ENCODE data around the gene DSC1. TPM values are rescaled to one million over a fixed set of nuclear protein-coding genes. Genes with fewer than 3 reads are reported as not detected.

DSC1 gene
- total RNA-seq, 2 donors from 2014 or later, result not detected

- no peak for TF ChIP-seq CTCF (conservative IDR thresholded peaks at IDR 0.05)
- peak within 1 kb of the TSS; percentile 62 for H3K27ac ChIP-seq (ENCODE audit: low read depth, low read length)
Observed at GRCh38 chr18:31102025-31102684, 60.5 kb downstream of the DSC1 start, which contains the start of gene DSC2. DSC2 (minus strand) TSS chr18:31102421; CDS start chr18:31101971, 450 bp downstream.

GRCh38 chr18:31101183-31102024 lies 61.3 kb downstream of the DSC1 start:
- TF ChIP-seq CTCF (conservative IDR thresholded peaks at IDR 0.05), result peak; percentile 58
- Histone ChIP-seq H3K36me3 (ENCODE audit: control insufficient read depth, insufficient read depth, low read length) (no peaks in the 10 kb centered on the region), H3K4me3 (ENCODE audit: low read length) (peak overlapping the region; percentile 92), H3K9me3 (ENCODE audit: control insufficient read depth, low read length) (no peaks in the 10 kb centered on the region), H3K4me1 (ENCODE audit: control insufficient read depth, insufficient read depth, low read length) (no peaks in the 10 kb centered on the region), H3K9ac (ENCODE audit: extremely low read depth, low read length, poor library complexity, severe bottlenecking) (peak overlapping the region; percentile 84), H3K27me3 (ENCODE audit: control insufficient read depth, insufficient read depth, low read length, poor library complexity, severe bottlenecking) (no peaks in the 10 kb centered on the region), H3K27ac (ENCODE audit: low read depth, low read length) (peak overlapping the region; percentile 62)
- Mint-ChIP-seq H3K4me3 (peak overlapping the region; percentile 94), H3K4me1 (peaks cover 34% of the 10 kb centered on the region), H3K9me3 (no peaks in the 10 kb centered on the region), H3K27me3 (ENCODE audit: insufficient read depth) (no peaks in the 10 kb centered on the region), H3K36me3 (ENCODE audit: low read depth) (peaks cover 3% of the 10 kb centered on the region), H3K27ac (peak overlapping the region; percentile 98)
- peak; percentile 92 for DNase-seq
- WGBS, 2 experiments (ENCODE audit: insufficient coverage in 1 of 2, insufficient read length in 1 of 2), result 0 to 1% methylated on average over 15 to 72 of the region's 72 CpGs

More at GRCh38 chr18:31102025-31102684, 60.5 kb downstream of the DSC1 start, which contains the start of gene DSC2:
- Mint-ChIP-seq H3K4me3 (peak within 1 kb of the TSS; percentile 94), H3K36me3 (ENCODE audit: low read depth) (no peaks in the 10 kb centered on the region), H3K27me3 (ENCODE audit: insufficient read depth) (no peaks in the 10 kb centered on the region), H3K27ac (peak within 1 kb of the TSS; percentile 98), H3K4me1 (peaks cover 30% of the 10 kb centered on the region), H3K9me3 (no peaks in the 10 kb centered on the region)
- Histone ChIP-seq H3K36me3 (ENCODE audit: control insufficient read depth, insufficient read depth, low read length) (no peaks in the 10 kb centered on the region), H3K9me3 (ENCODE audit: control insufficient read depth, low read length) (no peaks in the 10 kb centered on the region), H3K4me3 (ENCODE audit: low read length) (peak within 1 kb of the TSS; percentile 92), H3K4me1 (ENCODE audit: control insufficient read depth, insufficient read depth, low read length) (no peaks in the 10 kb centered on the region), H3K9ac (ENCODE audit: extremely low read depth, low read length, poor library complexity, severe bottlenecking) (peak within 1 kb of the TSS; percentile 84), H3K27me3 (ENCODE audit: control insufficient read depth, insufficient read depth, low read length, poor library complexity, severe bottlenecking) (no peaks in the 10 kb centered on the region)
- peak; percentile 90 for DNase-seq
- 0 to 1% methylated on average over 13 to 44 of the region's 44 CpGs for WGBS, 2 experiments (ENCODE audit: insufficient coverage in 1 of 2, insufficient read length in 1 of 2)

- H3K27me3 Mint-ChIP-seq (ENCODE audit: insufficient read depth), result no peaks in the 10 kb centered on the region
- no peaks in the 10 kb centered on the region for H3K9me3 ChIP-seq (ENCODE audit: control insufficient read depth, low read length)
- no peaks in the 10 kb centered on the region for H3K9me3 Mint-ChIP-seq
- no peaks in the 10 kb centered on the region for H3K4me1 ChIP-seq (ENCODE audit: control insufficient read depth, insufficient read depth, low read length)
- WGBS, 2 experiments (ENCODE audit: insufficient coverage in 1 of 2, insufficient read length in 1 of 2), result 2 to 7% methylated on average over 3 to 22 of the region's 23 CpGs
- peak overlapping the region; percentile 92 for H3K4me3 ChIP-seq (ENCODE audit: low read length)
- peaks cover 42% of the 10 kb centered on the region for H3K4me1 Mint-ChIP-seq
- DNase-seq, result peak; percentile 91
- H3K36me3 ChIP-seq (ENCODE audit: control insufficient read depth, insufficient read depth, low read length), result no peaks in the 10 kb centered on the region
- peak overlapping the region; percentile 62 for H3K27ac ChIP-seq (ENCODE audit: low read depth, low read length)
- H3K27me3 ChIP-seq (ENCODE audit: control insufficient read depth, insufficient read depth, low read length, poor library complexity, severe bottlenecking), result no peaks in the 10 kb centered on the region
- peak overlapping the region; percentile 84 for H3K9ac ChIP-seq (ENCODE audit: extremely low read depth, low read length, poor library complexity, severe bottlenecking)
- peak overlapping the region; percentile 98 for H3K27ac Mint-ChIP-seq
- H3K36me3 Mint-ChIP-seq (ENCODE audit: low read depth), result peaks cover 3% of the 10 kb centered on the region
- H3K4me3 Mint-ChIP-seq, result peak overlapping the region; percentile 94
- no peak for TF ChIP-seq CTCF (conservative IDR thresholded peaks at IDR 0.05)
Observed at GRCh38 chr18:31100436-31101182, 62.0 kb downstream of the DSC1 start.

Data from endodermal cell (in vitro differentiated cells).